NT2/D1 (cell line): ENCODE data around the gene PDSS2.
"Not testable (repeated sequence)": the region's sequence is repeated elsewhere in the genome, so short reads cannot be mapped to it uniquely, and the experiment has no call there.

Experiments used
- YY1 ChIP-seq: IDR thresholded peaks from 2 replicates; pipeline ENCODE4 v1.6.1; 2011; ENCODE audit not compliant: insufficient read length, insufficient read depth
- ZNF274 ChIP-seq: IDR thresholded peaks from 2 replicates; pipeline ENCODE4 v1.6.1; 2011; ENCODE audit warnings: mild to moderate bottlenecking, low read depth, low read length

- not testable (repeated sequence) for TF ChIP-seq ZNF274, YY1
Measured at GRCh38 chr6:107364173-107364572, 95.2 kb downstream of the PDSS2 start.
